LoVo (cell line): ENCODE results near the gene RFX2.

Experiments used
- DNase-seq: peaks from one replicate; pipeline ENCODE4 v3.0.0-alpha.2; 2016; ENCODE audit warnings: low spot score

The RFX2 gene

DNA sequence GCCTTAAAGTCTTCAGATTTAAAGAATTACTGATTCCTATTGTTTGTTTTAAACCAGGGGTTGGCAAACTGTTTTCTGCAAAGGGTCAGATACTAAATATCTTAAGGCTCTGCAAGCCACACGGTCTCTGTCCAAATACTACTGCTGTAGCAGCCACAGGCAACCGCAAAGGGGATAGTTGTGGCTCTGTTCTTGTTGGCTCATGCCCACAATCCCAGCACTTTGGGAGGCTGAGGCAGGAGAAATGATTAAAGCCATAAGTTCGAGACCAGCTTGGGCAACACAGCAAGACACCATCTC lies 154.7 kb downstream of the RFX2 start:
- DNase-seq = no peak

DNA sequence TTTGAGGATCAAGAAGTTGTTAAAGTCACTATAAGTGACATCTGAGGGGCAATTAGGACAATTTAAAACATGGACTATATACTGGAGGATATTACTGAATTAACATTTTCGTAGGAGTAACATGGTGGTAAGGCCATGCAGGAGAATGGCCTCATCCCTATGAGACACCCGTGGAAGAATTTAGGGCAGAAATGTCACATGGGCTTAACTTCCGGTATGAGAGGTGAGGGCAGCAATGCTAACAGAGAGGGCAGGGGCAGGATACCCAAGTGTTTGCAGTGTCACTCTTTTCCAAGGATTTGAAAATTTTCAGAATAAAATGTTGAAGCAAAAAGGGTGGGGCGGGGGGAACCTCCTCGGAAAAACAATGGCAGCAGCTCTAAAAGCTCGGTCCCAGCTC lies 156.0 kb downstream of the RFX2 start:
- DNase-seq = no peak

DNA sequence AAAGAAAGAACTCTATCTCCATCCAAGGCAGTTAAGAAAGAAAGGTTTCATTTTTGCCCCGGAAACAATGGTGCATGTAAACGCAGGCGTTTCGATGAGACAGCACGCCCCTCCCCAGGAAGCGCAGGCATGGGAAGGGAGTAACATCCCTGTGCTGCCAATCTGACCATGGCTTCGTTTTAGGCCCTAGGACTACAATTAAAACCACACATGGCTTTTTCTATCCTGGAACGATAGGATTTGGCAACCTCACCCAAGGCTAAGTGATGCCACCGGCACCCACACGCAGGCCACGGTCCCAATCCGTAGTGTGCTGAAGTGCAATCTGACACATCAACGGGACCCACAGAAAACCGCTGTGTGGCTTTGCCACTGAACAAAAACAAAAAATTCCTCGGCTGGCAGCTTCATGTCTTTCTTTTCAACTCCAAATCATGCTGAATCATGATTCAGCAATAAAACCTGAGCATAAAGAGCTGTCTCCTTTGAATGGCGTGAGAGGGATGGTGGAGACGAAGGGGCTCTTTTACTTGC lies 156.6 kb downstream of the RFX2 start:
- DNase-seq = no peak

DNA sequence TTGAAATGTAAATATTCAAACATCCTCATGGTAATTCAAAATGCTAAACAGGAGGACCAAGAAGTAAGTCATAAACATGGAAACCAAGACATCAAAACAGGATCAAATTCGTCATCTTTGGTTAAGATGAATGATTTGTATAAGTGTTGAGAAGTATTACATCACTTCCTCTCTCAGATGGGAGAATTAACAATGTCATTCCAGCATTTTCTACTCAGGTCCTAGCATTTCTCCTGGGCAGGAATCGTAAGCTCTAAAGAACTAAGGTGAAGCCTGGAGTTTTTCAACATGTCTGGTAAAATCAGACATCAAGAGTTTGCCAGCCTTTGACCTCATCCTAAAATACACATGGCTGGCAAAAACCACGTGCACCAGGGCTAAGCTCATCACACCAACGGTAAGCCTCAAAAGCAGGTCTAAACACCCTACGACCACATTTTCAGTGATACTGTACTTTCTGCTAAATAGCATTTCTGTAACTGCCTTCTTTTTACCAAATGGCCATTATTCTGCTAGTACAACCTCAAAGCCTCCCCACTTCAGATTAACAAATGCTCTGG lies 157.2 kb downstream of the RFX2 start:
- no peak for DNase-seq

- DNase-seq = no peak
Measured at GRCh38 chr19:5952193-5953029, 157.9 kb downstream of the RFX2 start.

DNA sequence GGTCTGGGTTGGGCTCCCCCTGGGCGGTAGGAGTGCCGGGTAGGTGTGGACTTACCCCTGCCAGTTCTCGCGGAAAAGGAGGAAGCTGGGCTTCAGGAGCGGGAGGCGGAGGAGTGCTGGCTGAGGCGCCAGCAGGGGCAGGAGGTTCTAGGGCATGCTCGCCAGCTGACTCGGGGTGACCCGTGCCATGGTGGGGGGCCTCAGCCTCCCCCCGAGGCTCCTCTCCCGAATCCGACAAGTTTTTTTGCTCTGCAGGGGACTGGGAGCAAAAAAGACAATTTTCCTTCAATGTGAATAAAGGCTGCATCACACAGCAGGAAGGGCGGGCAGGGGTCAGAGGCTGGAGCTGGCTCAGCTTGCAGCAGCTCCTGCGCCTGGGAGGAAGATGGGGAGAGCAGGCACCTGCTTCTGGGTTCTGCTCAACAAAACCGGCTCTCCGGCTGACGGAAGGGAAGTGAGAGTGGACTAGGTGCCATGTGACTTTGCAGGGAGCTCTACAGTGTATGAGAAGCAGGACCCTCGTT lies 158.9 kb downstream of the RFX2 start:
- no peak for DNase-seq

- DNase-seq = no peak
Measured at GRCh38 chr19:5950741-5951140, 159.6 kb downstream of the RFX2 start.

DNA sequence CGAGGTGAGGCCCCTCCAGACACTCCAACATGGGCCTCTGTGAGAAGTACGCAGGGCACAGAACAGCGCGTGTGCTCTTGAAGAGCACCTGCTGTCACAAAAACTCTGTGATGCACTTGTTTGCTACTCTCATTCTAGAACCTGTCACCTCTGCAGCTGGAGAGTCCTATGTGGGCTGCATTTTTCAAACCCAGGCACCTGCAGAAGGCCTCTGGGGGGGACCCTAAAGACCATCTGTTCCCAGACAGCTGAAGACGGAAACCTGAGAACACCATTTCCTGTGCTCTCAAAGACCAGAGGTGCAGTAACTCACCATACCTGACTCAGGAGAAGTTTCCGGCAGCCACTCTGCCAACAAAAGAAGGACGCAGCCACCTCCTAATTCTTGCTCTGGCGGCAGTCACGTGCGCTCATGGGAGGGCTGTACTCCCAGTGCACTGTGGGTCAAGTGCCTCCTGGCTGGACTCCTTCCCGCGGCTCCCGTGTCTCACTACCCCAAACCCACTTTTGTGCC lies 160.5 kb downstream of the RFX2 start:
- no peak for DNase-seq

DNA sequence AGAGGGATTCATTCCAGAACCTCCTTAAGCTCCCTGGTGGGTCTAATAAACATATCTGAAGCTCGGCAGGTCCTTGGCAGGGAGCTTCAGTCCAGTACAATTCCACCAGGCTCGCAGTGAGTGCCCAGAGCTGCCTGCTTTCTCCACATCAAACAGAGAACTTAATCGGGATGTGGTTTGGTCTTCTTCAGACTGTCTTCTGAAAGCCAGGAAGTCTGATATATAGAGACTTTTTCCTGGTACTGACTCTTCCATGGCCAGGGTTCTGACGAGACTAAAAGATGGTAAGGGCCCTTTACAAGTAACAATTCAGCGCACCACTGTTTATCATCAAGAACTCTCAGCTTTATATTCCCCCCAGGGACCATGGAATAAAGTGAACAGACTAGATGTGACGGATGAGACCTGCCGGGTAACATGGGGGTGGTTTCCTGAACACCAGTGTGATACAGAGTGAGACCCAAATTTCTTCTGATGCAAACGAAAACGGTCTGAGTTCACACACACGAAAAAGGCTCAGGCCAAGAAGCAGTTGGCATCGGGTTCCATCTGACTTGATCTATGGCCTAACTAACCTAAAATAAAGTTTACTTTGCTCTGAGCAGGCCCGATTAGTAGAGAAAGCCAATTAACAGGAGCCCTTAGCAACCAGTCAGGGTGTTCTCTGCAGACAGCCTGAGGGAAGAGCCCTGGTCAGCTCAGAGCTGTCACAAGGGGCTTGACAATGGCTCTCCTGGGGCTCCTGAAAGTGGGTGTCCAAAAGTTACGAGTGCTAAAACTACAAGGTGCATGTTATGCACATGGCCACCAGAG lies 161.3 kb downstream of the RFX2 start:
- no peak for DNase-seq

DNA sequence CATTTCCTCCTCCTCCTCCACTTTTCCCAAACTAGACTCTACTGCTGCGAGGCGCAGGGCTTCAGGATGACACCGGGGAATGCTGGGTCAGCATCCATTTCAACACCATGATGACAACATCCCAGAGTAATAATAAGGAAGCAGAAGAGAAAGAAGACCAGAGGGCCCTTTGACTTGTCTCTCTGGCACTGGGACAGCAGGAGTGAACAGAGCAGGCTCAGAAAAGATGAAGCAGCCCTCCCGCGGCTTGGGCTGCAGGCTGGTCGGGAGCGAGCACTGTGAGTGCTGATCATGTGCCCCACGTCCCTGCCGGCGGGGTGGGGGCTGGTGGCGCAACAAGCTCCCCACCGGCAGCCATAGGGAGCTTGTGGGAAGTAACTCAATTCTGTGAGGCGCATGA lies 162.9 kb downstream of the RFX2 start:
- DNase-seq = no peak

DNA sequence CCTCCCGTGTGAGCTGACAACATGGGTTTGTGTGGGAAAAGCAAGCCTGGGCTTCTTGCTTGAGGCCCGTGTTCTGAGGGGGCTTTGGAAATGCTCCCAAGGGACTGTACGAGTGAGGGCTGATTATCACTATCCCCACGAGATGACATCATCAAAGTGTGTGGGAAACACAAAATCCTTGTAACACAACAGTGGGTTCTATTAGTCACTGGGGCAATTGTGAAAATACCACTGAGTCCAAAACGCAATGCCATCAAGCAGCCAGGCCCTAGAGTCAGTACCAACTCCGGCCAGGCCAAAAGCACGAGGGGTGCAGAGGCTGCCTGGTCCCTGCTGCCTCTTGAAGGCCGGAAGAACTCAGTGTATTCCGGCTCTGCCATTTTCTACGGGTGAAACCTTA lies 166.7 kb downstream of the RFX2 start:
- no peak for DNase-seq
